Stimulated activated CD4-positive, alpha-beta T cell treated with anti-CD3 and anti-CD28 coated beads, Interleukin-15, amount 100 ng/mL, for 24 hours (primary cell): ENCODE data around the gene ARFGAP1.
A peak's percentile ranks its signal among the peaks of the same experiment; 100 is the strongest.
"Not testable (repeated sequence)": the region's sequence is repeated elsewhere in the genome, so short reads cannot be mapped to it uniquely, and the experiment has no call there.

Experiments used
- DNase-seq: peaks from one replicate; pipeline ENCODE4 v3.0.0-alpha.2; 2020

ARFGAP1 gene

GRCh38 chr20:63293456-63293855 lies 20.8 kb downstream of the ARFGAP1 start:
- no peak for DNase-seq

GRCh38 chr20:63293871-63294535 lies 21.4 kb downstream of the ARFGAP1 start:
- no peak for DNase-seq

GRCh38 chr20:63294536-63294900 lies 21.9 kb downstream of the ARFGAP1 start:
- DNase-seq = no peak

GRCh38 chr20:63295018-63295417 lies 22.4 kb downstream of the ARFGAP1 start:
- DNase-seq = no peak

- DNase-seq = no peak
These were observed 22.8 kb downstream of the ARFGAP1 start for GRCh38 chr20:63295422-63295821.

GRCh38 chr20:63295846-63296245 lies 23.2 kb downstream of the ARFGAP1 start:
- no peak for DNase-seq

- no peak for DNase-seq
These were observed 24.1 kb downstream of the ARFGAP1 start for GRCh38 chr20:63296531-63297299.

- no peak for DNase-seq
These were observed 24.8 kb downstream of the ARFGAP1 start for GRCh38 chr20:63297371-63297781.

GRCh38 chr20:63297796-63298572 lies 25.4 kb downstream of the ARFGAP1 start:
- no peak for DNase-seq

- DNase-seq = no peak
These were observed 26.2 kb downstream of the ARFGAP1 start for GRCh38 chr20:63298731-63299312.

GRCh38 chr20:63301671-63302070 lies 29.1 kb downstream of the ARFGAP1 start:
- no peak for DNase-seq

- DNase-seq = no peak
These were observed 30.6 kb downstream of the ARFGAP1 start for GRCh38 chr20:63303095-63303666.

GRCh38 chr20:63305393-63305792 lies 32.8 kb downstream of the ARFGAP1 start:
- DNase-seq = no peak

- not testable (repeated sequence) for DNase-seq
These were observed 33.5 kb downstream of the ARFGAP1 start for GRCh38 chr20:63305933-63306672.

GRCh38 chr20:63306673-63307537 lies 34.3 kb downstream of the ARFGAP1 start:
- no peak for DNase-seq

GRCh38 chr20:63307538-63308217 lies 35.1 kb downstream of the ARFGAP1 start:
- no peak for DNase-seq

GRCh38 chr20:63308218-63308911 lies 35.8 kb downstream of the ARFGAP1 start:
- DNase-seq = no peak

- DNase-seq = peak; percentile 52
These were observed 36.9 kb downstream of the ARFGAP1 start for GRCh38 chr20:63309261-63310071.
